ENCODE measurements around the gene CCDC141. TPM values are rescaled to one million over a fixed set of nuclear protein-coding genes. Genes with fewer than 3 reads are reported as not detected.

Gene CCDC141
- total RNA-seq, 1 donor = not detected

DNA sequence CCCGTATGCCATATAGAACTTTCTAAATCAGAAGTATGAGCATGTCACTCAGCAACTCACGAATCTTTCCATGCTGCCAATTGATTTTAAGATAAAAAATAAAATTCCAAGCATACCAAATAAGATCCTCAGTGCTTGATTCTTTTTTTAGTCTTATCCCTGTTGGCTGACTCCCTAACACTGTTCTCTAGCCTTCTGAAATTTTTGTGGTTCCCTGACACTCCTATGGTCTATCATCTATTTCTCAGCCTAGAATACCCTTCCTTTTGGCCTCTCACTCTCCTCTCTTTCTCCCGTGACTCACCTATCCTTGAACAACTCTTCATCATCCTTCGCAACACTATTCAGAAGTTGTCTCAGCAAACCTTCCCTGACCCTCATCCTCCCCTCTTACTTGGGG is 50.5 kb downstream of the CCDC141 start:
- H4K20me1 ChIP-seq (ENCODE audit: insufficient read depth, low read length) = no peaks in the 10 kb centered on the region
- no peak overlapping the region for H3K27ac ChIP-seq (ENCODE audit: low read depth, low read length)
- H3K27me3 ChIP-seq (ENCODE audit: insufficient read depth, low read length) = no peaks in the 10 kb centered on the region
- TF ChIP-seq, protein P1, sequence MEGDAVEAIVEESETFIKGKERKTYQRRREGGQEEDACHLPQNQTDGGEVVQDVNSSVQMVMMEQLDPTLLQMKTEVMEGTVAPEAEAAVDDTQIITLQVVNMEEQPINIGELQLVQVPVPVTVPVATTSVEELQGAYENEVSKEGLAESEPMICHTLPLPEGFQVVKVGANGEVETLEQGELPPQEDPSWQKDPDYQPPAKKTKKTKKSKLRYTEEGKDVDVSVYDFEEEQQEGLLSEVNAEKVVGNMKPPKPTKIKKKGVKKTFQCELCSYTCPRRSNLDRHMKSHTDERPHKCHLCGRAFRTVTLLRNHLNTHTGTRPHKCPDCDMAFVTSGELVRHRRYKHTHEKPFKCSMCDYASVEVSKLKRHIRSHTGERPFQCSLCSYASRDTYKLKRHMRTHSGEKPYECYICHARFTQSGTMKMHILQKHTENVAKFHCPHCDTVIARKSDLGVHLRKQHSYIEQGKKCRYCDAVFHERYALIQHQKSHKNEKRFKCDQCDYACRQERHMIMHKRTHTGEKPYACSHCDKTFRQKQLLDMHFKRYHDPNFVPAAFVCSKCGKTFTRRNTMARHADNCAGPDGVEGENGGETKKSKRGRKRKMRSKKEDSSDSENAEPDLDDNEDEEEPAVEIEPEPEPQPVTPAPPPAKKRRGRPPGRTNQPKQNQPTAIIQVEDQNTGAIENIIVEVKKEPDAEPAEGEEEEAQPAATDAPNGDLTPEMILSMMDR (IDR thresholded peaks at IDR 0.05; ENCODE audit: extremely low read depth, low read depth, low read length) = no peak
- no peaks in the 10 kb centered on the region for H3K9me3 ChIP-seq (ENCODE audit: low read depth, low read length)
- no peaks in the 10 kb centered on the region for H3K4me1 ChIP-seq (ENCODE audit: insufficient read depth, low read length)
- no peak for DNase-seq (ENCODE audit: insufficient read length, low spot score, missing footprints)
- H3K4me2 ChIP-seq (ENCODE audit: insufficient read depth, low read length) = no peak overlapping the region
- no peak overlapping the region for H3K4me3 ChIP-seq (ENCODE audit: insufficient read depth, low read length)
- no peaks in the 10 kb centered on the region for H3K36me3 ChIP-seq (ENCODE audit: insufficient read depth, low read length)
- H3K79me2 ChIP-seq (ENCODE audit: insufficient read depth, low read length) = no peaks in the 10 kb centered on the region
- no peak overlapping the region for H2AFZ ChIP-seq (ENCODE audit: low read length)

DNA sequence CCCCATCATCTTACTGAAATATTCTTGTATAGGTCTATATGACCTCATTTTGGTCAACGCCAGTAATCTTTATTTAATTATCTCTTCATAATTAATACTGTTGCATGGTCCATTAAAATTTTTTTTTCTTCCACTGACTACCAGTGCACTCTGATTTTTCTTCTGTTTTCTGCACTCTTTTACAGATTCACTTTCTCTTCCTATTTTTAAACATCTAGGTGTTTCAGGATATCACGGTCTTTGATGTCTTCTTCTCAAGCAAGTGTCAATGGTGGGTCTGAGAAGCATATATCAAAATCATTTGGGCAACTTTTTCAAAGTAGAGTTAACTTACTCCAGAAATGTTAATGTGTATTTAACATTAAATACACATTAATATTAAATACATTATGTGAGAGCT is 51.4 kb downstream of the CCDC141 start:
- TF ChIP-seq, protein P1 (IDR thresholded peaks at IDR 0.05; ENCODE audit: extremely low read depth, low read depth, low read length) = no peak
- Histone ChIP-seq H3K9me3 (ENCODE audit: low read depth, low read length) (no peaks in the 10 kb centered on the region), H3K4me3 (ENCODE audit: insufficient read depth, low read length) (no peak overlapping the region), H3K4me2 (ENCODE audit: insufficient read depth, low read length) (no peak overlapping the region), H3K36me3 (ENCODE audit: insufficient read depth, low read length) (no peaks in the 10 kb centered on the region), H3K27ac (ENCODE audit: low read depth, low read length) (no peak overlapping the region), H3K79me2 (ENCODE audit: insufficient read depth, low read length) (no peaks in the 10 kb centered on the region), H2AFZ (ENCODE audit: low read length) (no peak overlapping the region), H4K20me1 (ENCODE audit: insufficient read depth, low read length) (no peaks in the 10 kb centered on the region), H3K4me1 (ENCODE audit: insufficient read depth, low read length) (no peaks in the 10 kb centered on the region), H3K27me3 (ENCODE audit: insufficient read depth, low read length) (no peaks in the 10 kb centered on the region)
- no peak for DNase-seq (ENCODE audit: insufficient read length, low spot score, missing footprints)

DNA sequence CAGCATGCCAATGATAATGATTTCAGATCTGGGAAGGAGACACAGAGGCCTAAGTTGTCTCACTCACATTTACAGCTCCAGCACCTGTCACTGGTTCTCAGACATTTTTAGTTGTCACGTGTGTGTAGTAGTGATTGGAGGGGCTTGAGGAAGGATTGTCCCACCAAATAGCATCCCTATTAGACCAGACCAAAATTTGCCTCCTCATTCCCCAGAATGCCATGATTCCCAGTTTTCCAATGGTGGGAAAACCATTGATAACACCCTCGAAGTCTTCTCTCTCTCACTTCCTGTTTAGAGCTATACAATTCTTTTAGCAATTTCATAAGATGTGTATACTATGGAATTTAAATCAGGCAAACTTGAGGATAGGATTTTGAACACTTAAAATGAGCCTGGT is 52.5 kb downstream of the CCDC141 start:
- Histone ChIP-seq H3K27me3 (ENCODE audit: insufficient read depth, low read length) (no peaks in the 10 kb centered on the region), H3K79me2 (ENCODE audit: insufficient read depth, low read length) (no peaks in the 10 kb centered on the region), H4K20me1 (ENCODE audit: insufficient read depth, low read length) (no peaks in the 10 kb centered on the region), H3K27ac (ENCODE audit: low read depth, low read length) (no peak overlapping the region), H2AFZ (ENCODE audit: low read length) (no peak overlapping the region), H3K4me2 (ENCODE audit: insufficient read depth, low read length) (no peak overlapping the region), H3K4me1 (ENCODE audit: insufficient read depth, low read length) (no peaks in the 10 kb centered on the region), H3K36me3 (ENCODE audit: insufficient read depth, low read length) (no peaks in the 10 kb centered on the region), H3K9me3 (ENCODE audit: low read depth, low read length) (no peaks in the 10 kb centered on the region), H3K4me3 (ENCODE audit: insufficient read depth, low read length) (no peak overlapping the region)
- DNase-seq (ENCODE audit: insufficient read length, low spot score, missing footprints) = peak; percentile 3
- TF ChIP-seq, protein P1 (IDR thresholded peaks at IDR 0.05; ENCODE audit: extremely low read depth, low read depth, low read length) = no peak

DNA sequence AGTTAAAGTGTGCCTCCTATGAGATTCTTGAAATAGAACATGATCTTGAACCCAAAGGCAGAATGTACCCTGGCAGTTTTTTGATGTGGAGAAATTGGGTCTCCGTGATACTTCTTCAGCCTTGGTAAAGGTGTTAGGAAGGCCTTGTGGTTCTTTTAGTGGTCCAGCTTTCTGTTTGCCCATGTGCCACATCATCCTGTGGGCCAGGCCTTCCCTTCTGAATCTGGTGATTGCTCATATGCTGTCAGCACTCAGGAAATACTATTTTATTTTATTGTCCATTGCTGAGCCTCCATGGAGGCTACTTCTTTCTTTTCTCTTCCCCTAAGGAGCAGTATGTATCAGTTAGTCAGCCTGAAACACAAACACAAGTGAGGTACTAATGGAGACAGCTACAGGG is 52.9 kb downstream of the CCDC141 start:
- Histone ChIP-seq H3K36me3 (ENCODE audit: insufficient read depth, low read length) (no peaks in the 10 kb centered on the region), H3K4me3 (ENCODE audit: insufficient read depth, low read length) (no peak overlapping the region), H3K9me3 (ENCODE audit: low read depth, low read length) (no peaks in the 10 kb centered on the region), H3K4me2 (ENCODE audit: insufficient read depth, low read length) (no peak overlapping the region), H4K20me1 (ENCODE audit: insufficient read depth, low read length) (no peaks in the 10 kb centered on the region), H3K27ac (ENCODE audit: low read depth, low read length) (no peak overlapping the region), H3K4me1 (ENCODE audit: insufficient read depth, low read length) (no peaks in the 10 kb centered on the region), H3K79me2 (ENCODE audit: insufficient read depth, low read length) (no peaks in the 10 kb centered on the region), H2AFZ (ENCODE audit: low read length) (no peak overlapping the region), H3K27me3 (ENCODE audit: insufficient read depth, low read length) (no peaks in the 10 kb centered on the region)
- DNase-seq (ENCODE audit: insufficient read length, low spot score, missing footprints) = peak; percentile 17
- TF ChIP-seq, protein P1 (IDR thresholded peaks at IDR 0.05; ENCODE audit: extremely low read depth, low read depth, low read length) = no peak
